ENCODE data around the gene FIP1L1.

FIP1L1 gene

DNA sequence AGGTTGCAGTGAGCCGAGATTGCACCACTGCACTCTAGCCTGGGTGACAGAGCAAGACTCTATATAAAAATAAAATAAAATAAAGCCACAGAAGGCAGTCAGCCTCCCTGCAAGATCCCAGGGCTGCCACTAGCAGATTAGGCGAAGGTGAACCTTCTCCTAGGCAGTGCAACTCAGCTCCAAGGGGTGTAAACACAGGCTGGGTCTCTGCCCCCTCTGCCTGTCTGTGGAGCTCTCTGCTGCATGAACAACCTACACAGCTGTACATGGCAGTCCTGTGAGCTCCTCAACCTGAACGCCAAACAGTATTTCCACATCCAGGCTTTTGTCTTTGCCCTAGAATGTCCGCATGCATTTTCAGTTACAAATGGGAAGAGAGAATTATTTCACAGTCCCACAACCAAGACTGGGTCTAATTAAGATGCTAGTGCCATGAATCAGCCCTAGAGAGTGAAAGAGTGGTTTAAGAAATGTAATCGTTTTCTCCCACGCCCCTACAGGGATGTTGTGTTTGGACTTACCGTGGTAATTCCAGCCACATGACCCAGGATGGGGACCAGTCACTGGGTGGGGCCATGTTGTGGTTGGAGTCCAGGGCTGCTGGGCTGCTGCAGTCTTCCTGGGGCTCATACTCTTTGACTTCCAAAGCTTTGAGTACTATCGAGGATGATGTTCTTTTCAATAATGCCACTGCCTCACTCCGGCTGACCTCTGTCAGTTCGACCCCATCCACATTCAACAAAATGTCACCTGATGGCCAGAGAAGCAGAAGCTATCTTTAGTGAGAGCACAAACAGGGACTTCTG is 99.0 kb downstream of the FIP1L1 start:
- CTCF ChIA-PET = no interaction called here
- DNase-seq (ENCODE audit: extremely low spot score) = no peak
- TF ChIP-seq, protein P1, sequence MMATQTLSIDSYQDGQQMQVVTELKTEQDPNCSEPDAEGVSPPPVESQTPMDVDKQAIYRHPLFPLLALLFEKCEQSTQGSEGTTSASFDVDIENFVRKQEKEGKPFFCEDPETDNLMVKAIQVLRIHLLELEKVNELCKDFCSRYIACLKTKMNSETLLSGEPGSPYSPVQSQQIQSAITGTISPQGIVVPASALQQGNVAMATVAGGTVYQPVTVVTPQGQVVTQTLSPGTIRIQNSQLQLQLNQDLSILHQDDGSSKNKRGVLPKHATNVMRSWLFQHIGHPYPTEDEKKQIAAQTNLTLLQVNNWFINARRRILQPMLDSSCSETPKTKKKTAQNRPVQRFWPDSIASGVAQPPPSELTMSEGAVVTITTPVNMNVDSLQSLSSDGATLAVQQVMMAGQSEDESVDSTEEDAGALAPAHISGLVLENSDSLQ (IDR thresholded peaks at IDR 0.05) = no peak
- no peak for TF ChIP-seq HDGF (IDR thresholded peaks at IDR 0.05; ENCODE audit: borderline replicate concordance)
- no peak for TF ChIP-seq FOXA1 (IDR thresholded peaks at IDR 0.05)
- TF ChIP-seq L3MBTL2 (conservative IDR thresholded peaks at IDR 0.05) = no peak
- POLR2A ChIA-PET = no interaction called here

GRCh38 chr4:53477038-53477565 is 99.7 kb downstream of the FIP1L1 start:
- TF ChIP-seq LEF1 (IDR thresholded peaks at IDR 0.05; ENCODE audit: borderline replicate concordance) = no peak
- no peak for TF ChIP-seq SP1 (IDR thresholded peaks at IDR 0.05)
- no peak for TF ChIP-seq L3MBTL2 (conservative IDR thresholded peaks at IDR 0.05)
- no peak for TF ChIP-seq ELF4 (IDR thresholded peaks at IDR 0.05)
- TF ChIP-seq ARNT (IDR thresholded peaks at IDR 0.05) = no peak
- no peak for TF ChIP-seq SUZ12 (IDR thresholded peaks at IDR 0.05)
- no peak for TF ChIP-seq HDGF (IDR thresholded peaks at IDR 0.05; ENCODE audit: borderline replicate concordance)
- TF ChIP-seq BHLHE40 (IDR thresholded peaks at IDR 0.05; ENCODE audit: borderline replicate concordance) = no peak
- TF ChIP-seq, protein P1 (IDR thresholded peaks at IDR 0.05) = no peak
- TF ChIP-seq CTBP1 (IDR thresholded peaks at IDR 0.05; ENCODE audit: borderline replicate concordance) = no peak
- no peak for TF ChIP-seq FOXK2 (IDR thresholded peaks at IDR 0.05)
- POLR2A ChIA-PET = no interaction called here
- CTCF ChIA-PET = no interaction called here
- no peak for DNase-seq (ENCODE audit: extremely low spot score)

DNA sequence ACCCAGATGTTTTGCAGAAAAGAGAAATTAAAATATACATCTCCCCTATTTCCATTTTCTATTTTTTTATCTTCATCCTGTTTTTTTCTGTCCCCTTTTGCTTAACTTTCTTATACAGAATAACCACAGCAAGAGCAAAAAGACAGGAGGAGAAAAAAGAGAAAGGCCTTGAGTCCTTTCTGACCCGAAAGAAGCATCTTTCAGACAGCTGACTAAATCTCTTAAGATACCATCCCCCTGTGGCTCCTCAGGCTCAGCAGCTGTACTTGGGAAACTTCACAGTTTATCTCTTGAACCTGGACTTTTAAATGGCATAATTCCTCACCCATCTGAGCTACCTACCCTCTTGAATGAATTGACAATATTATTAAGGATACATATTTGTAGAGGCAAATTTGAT is 100.2 kb downstream of the FIP1L1 start:
- TF ChIP-seq FOXK2 (IDR thresholded peaks at IDR 0.05) (no peak), NFRKB (IDR thresholded peaks at IDR 0.05) (no peak), ARNT (IDR thresholded peaks at IDR 0.05) (no peak), LEF1 (IDR thresholded peaks at IDR 0.05; ENCODE audit: borderline replicate concordance) (no peak), L3MBTL2 (conservative IDR thresholded peaks at IDR 0.05) (no peak), BHLHE40 (IDR thresholded peaks at IDR 0.05; ENCODE audit: borderline replicate concordance) (no peak), FOXM1 (IDR thresholded peaks at IDR 0.05; ENCODE audit: borderline replicate concordance) (no peak), SUZ12 (IDR thresholded peaks at IDR 0.05) (no peak), FOXA1 (IDR thresholded peaks at IDR 0.05) (no peak), ZNF384 (IDR thresholded peaks at IDR 0.05) (no peak), CTBP1 (IDR thresholded peaks at IDR 0.05; ENCODE audit: borderline replicate concordance) (no peak), ELF4 (IDR thresholded peaks at IDR 0.05) (no peak), SP1 (IDR thresholded peaks at IDR 0.05) (no peak)
- TF ChIP-seq, protein P1 (IDR thresholded peaks at IDR 0.05) = no peak
- ChIA-PET POLR2A (no interaction called here), CTCF (no interaction called here)
- no peak for DNase-seq (ENCODE audit: extremely low spot score)

DNA sequence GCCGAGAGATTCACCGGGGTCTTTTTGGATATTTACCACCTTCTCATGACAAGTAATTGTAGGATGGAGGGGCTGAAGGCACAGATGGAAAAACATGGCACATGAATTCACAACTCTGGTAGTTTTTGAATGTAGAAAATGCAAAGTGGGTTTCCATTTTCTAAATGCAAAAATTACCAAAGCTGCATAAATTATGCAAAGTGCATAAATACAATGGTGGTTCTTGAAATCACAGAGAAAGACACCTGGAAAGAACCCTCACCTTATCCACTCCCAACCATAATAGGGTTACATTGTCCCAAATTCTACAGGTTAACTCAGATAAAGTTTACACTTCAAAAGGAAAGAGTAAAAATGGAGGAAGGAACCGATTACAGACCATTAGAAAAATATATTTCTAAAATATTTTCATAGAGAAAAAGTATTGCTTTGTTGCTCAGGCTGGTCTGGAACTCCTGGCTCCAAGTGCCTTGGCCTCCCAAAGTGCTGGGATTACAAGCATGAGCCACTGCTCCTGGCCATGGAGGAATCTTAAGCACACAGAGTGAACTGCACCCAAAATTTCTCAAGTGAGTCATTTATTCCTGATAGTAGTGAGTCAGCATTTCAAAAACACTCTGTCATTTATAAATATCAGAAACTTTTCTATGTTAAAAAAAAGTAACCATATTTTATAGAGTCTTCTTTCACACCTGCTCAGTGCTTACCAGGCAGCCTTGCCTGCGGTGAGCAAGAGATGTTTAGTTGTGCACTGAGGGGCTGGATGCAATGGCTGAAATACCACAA is 101.4 kb downstream of the FIP1L1 start:
- ChIA-PET CTCF (no interaction called here), POLR2A (no interaction called here)
- TF ChIP-seq TARDBP (IDR thresholded peaks at IDR 0.05) = no peak
- no peak for TF ChIP-seq LEF1 (IDR thresholded peaks at IDR 0.05; ENCODE audit: borderline replicate concordance)
- TF ChIP-seq CTBP1 (IDR thresholded peaks at IDR 0.05; ENCODE audit: borderline replicate concordance) = no peak
- TF ChIP-seq FOXM1 (IDR thresholded peaks at IDR 0.05; ENCODE audit: borderline replicate concordance) = no peak
- TF ChIP-seq NFRKB (IDR thresholded peaks at IDR 0.05) = no peak
- TF ChIP-seq L3MBTL2 (conservative IDR thresholded peaks at IDR 0.05) = no peak
- no peak for TF ChIP-seq SP1 (IDR thresholded peaks at IDR 0.05)
- TF ChIP-seq ARNT (IDR thresholded peaks at IDR 0.05) = no peak
- TF ChIP-seq FOXK2 (IDR thresholded peaks at IDR 0.05) = no peak
- no peak for TF ChIP-seq SUZ12 (IDR thresholded peaks at IDR 0.05)
- no peak for TF ChIP-seq BHLHE40 (IDR thresholded peaks at IDR 0.05; ENCODE audit: borderline replicate concordance)
- TF ChIP-seq FOXA1 (IDR thresholded peaks at IDR 0.05) = no peak
- TF ChIP-seq HDGF (IDR thresholded peaks at IDR 0.05; ENCODE audit: borderline replicate concordance) = no peak
- no peak for TF ChIP-seq ZNF384 (IDR thresholded peaks at IDR 0.05)
- no peak for TF ChIP-seq ELF4 (IDR thresholded peaks at IDR 0.05)
- TF ChIP-seq, protein P1 (IDR thresholded peaks at IDR 0.05) = no peak
- DNase-seq (ENCODE audit: extremely low spot score) = no peak
